GM12878 (cell line): ENCODE measurements around the gene SERPINB10.

Experiments
- CTCF ChIP-seq, 3 experiments: IDR thresholded peaks in 2 of 3; conservative IDR thresholded peaks in 1 of 3; 2 replicates each; pipeline ENCODE4 v1.5.1; 2011; ENCODE audit warnings: low read depth in 3 of 3, low read length in 3 of 3, mild to moderate bottlenecking in 3 of 3, control low read depth in 2 of 3, moderate library complexity in 2 of 3, inconsistent platforms in 1 of 3, mixed read lengths in 1 of 3; ENCODE audit not compliant: control insufficient read depth in 2 of 3, insufficient read depth in 1 of 3; ENCODE audit errors: extremely low read depth in 1 of 3
- EZH2 ChIP-seq: IDR thresholded peaks from 2 replicates; pipeline ENCODE4 v1.6.1; 2012; ENCODE audit warnings: low read depth, mild to moderate bottlenecking, control low read depth, inconsistent platforms, low read length, borderline replicate concordance; ENCODE audit not compliant: control insufficient read depth
- FOS ChIP-seq: IDR thresholded peaks from 3 replicates; pipeline ENCODE4 v1.6.1; 2011; ENCODE audit warnings: borderline replicate concordance; ENCODE audit not compliant: insufficient read length; ENCODE audit errors: extremely low read depth
- HSF1 ChIP-seq: fragments of 150-350 bp; IDR thresholded peaks from 2 replicates; pipeline ENCODE4 v1.6.1; 2014; ENCODE audit warnings: mild to moderate bottlenecking, low read depth, low read length
- IRF3 ChIP-seq: fragments of 450-650 bp; IDR thresholded peaks from 2 replicates; pipeline ENCODE4 v1.6.1; 2014; ENCODE audit warnings: mild to moderate bottlenecking
- PBX3 ChIP-seq: IDR thresholded peaks from 2 replicates; pipeline ENCODE4 v1.6.1; 2011; ENCODE audit warnings: mild to moderate bottlenecking, low read depth, low read length, moderate library complexity; ENCODE audit not compliant: insufficient replicate concordance
- POLR2A ChIP-seq: IDR thresholded peaks from 2 replicates; pipeline ENCODE4 v1.6.1; 2011; ENCODE audit warnings: low read depth, mild to moderate bottlenecking, low read length
- POLR2AphosphoS5 ChIP-seq: IDR thresholded peaks from 2 replicates; pipeline ENCODE4 v1.6.1; 2011; ENCODE audit warnings: mild to moderate bottlenecking, low read length, inconsistent platforms
- USF2 ChIP-seq: IDR thresholded peaks from 2 replicates; pipeline ENCODE4 v1.6.1; 2011; ENCODE audit warnings: low read depth, low read length, improper control_type of control experiment, borderline replicate concordance

- no peak for TF ChIP-seq IRF3
- no peak for TF ChIP-seq POLR2AphosphoS5
- no peak for TF ChIP-seq POLR2A
- no peak for TF ChIP-seq CTCF (IDR thresholded peaks at IDR 0.05 in 2 of 3, conservative IDR thresholded peaks at IDR 0.05 in 1 of 3; ENCODE audit: control insufficient read depth in 2 of 3, extremely low read depth in 1 of 3, insufficient read depth in 1 of 3, low read depth in 3 of 3, low read length in 3 of 3)
- no peak for TF ChIP-seq PBX3
- TF ChIP-seq USF2: no peak
- TF ChIP-seq HSF1: no peak
- no peak for TF ChIP-seq EZH2
- no peak for TF ChIP-seq FOS
These were observed 28.8 kb upstream of the SERPINB10 start for GRCh38 chr18:63878925-63879324.
